ENCODE measurements around the gene TBC1D14. TPM values are rescaled to one million over a fixed set of nuclear protein-coding genes. Genes with fewer than 3 reads are reported as not detected.

The TBC1D14 gene
- total and polyA plus RNA-seq, 2 donors from 2014 or later, result 44.9 to 77.7 TPM

DNA sequence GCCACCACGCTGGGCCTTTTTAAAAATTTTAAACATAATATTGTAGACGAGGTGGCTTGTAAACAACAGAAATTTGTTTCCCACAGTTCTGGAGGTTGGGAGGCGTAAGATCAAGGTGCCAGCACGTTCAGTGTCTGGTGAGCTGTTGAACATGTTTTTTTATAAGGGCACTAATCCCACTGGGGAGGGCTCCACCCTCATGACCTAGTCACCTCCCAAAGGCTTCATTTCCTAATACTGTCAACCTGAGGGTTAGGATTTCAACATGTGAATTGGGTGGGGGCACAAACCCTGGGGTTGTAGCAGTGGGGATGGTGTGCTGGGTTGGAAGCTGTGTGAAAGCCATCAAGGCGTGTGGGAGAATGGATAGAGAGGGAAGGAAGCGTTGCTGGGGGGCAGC lies 27.6 kb downstream of the TBC1D14 start:
- no peak for FAIRE-seq
- Histone ChIP-seq H3K27ac (ENCODE audit: low read depth in 2 of 2, low read length in 2 of 2) (peak overlapping the region in 1 of 2 donors; percentile 39), H3K4me1 (ENCODE audit: control insufficient read depth in 2 of 3, insufficient read depth in 2 of 3, low read depth in 1 of 3, low read length in 3 of 3) (peaks cover 3 to 32% (median 27%) of the 10 kb centered on the region in 3 donors), H3K9me3 (ENCODE audit: control insufficient read depth in 2 of 3, insufficient read depth in 1 of 3, low read length in 3 of 3) (no peaks in the 10 kb centered on the region), H3K27me3 (ENCODE audit: control insufficient read depth, insufficient read depth, low read length) (no peaks in the 10 kb centered on the region), H3K36me3 (ENCODE audit: control insufficient read depth in 2 of 3, insufficient read depth in 3 of 3, low read length in 3 of 3) (no peaks in the 10 kb centered on the region), H3K9ac (ENCODE audit: low read length in 3 of 3) (no peak overlapping the region), H3K4me3 (ENCODE audit: low read length in 3 of 3) (no peak overlapping the region)
- intact Hi-C loops (cut with DNase I), result no loop called here
- DNase-seq, result no peak
- no peak for TF ChIP-seq CTCF (IDR thresholded peaks at IDR 0.05; ENCODE audit: borderline replicate concordance, extremely low read depth, insufficient read depth)

DNA sequence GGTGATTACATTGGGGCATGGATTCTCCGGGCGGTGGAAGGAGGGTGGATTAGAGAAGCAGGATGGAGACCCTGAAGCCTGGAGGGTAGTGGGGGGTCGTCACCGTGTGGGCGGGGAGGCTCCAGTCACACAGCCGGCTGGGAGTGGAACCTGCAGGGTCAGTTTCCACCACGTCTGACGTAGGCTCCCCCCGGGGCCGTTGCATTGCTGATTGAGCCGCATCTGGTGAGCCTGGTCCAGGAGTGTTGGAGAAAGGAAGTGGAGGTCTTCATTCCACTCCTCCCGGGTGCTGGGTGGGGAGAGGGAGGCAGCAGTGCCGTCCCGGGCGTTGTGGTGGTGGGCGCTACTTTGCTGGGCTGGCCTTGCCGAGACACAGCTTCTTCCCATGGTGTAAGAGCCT lies 28.1 kb downstream of the TBC1D14 start:
- no peak overlapping the region for H3K9ac ChIP-seq (ENCODE audit: low read length in 3 of 3)
- intact Hi-C loops (cut with DNase I), result no loop called here
- peaks cover 3 to 31% (median 27%) of the 10 kb centered on the region in 3 donors for H3K4me1 ChIP-seq (ENCODE audit: control insufficient read depth in 2 of 3, insufficient read depth in 2 of 3, low read depth in 1 of 3, low read length in 3 of 3)
- FAIRE-seq (no peak), DNase-seq (peak in 3 of 5 donors; percentile 36 to 43 (median 41))
- H3K9me3 ChIP-seq (ENCODE audit: control insufficient read depth in 2 of 3, insufficient read depth in 1 of 3, low read length in 3 of 3), result no peaks in the 10 kb centered on the region
- H3K36me3 ChIP-seq (ENCODE audit: control insufficient read depth in 2 of 3, insufficient read depth in 3 of 3, low read length in 3 of 3), result no peaks in the 10 kb centered on the region
- H3K27me3 ChIP-seq (ENCODE audit: control insufficient read depth, insufficient read depth, low read length), result no peaks in the 10 kb centered on the region
- TF ChIP-seq CTCF (IDR thresholded peaks at IDR 0.05; ENCODE audit: borderline replicate concordance, extremely low read depth, insufficient read depth), result no peak
- H3K4me3 ChIP-seq (ENCODE audit: low read length in 3 of 3), result no peak overlapping the region
- peak overlapping the region in 1 of 2 donors; percentile 39 for H3K27ac ChIP-seq (ENCODE audit: low read depth in 2 of 2, low read length in 2 of 2)

DNA sequence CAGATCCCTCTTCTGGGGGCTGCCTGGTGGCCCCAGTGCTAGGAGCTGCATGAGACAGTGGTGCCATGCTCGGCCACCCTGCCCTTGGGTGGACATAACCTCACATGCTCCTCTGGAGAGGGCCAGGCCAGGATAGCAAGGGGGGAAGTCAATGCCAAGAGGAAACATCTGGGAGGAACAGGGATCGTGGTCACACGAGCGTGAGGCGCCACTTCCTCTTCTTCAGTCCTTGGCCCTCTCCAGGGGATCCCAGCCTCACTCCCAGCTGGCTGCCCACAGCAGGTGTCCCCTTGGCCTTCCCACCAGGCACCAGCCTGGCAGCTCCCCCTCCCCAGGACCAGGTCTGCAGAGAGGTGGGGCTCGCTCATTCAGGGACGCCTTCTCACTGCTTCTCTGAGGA lies 28.6 kb downstream of the TBC1D14 start:
- TF ChIP-seq CTCF (IDR thresholded peaks at IDR 0.05; ENCODE audit: borderline replicate concordance, extremely low read depth, insufficient read depth), result no peak
- Histone ChIP-seq H3K36me3 (ENCODE audit: control insufficient read depth in 2 of 3, insufficient read depth in 3 of 3, low read length in 3 of 3) (no peaks in the 10 kb centered on the region), H3K27ac (ENCODE audit: low read depth in 2 of 2, low read length in 2 of 2) (peak overlapping the region in 1 of 2 donors; percentile 39), H3K4me3 (ENCODE audit: low read length in 3 of 3) (no peak overlapping the region), H3K27me3 (ENCODE audit: control insufficient read depth, insufficient read depth, low read length) (no peaks in the 10 kb centered on the region), H3K9me3 (ENCODE audit: control insufficient read depth in 2 of 3, insufficient read depth in 1 of 3, low read length in 3 of 3) (no peaks in the 10 kb centered on the region), H3K9ac (ENCODE audit: low read length in 3 of 3) (no peak overlapping the region), H3K4me1 (ENCODE audit: control insufficient read depth in 2 of 3, insufficient read depth in 2 of 3, low read depth in 1 of 3, low read length in 3 of 3) (peaks cover 3 to 34% (median 28%) of the 10 kb centered on the region in 3 donors)
- intact Hi-C loops (cut with DNase I), result no loop called here
- DNase-seq (no peak), FAIRE-seq (no peak)

All from kidney (tissue), 14 donors.